Cardiac muscle cell (in vitro differentiated cells and primary cell): ENCODE data around the gene NOL3. TPM values are rescaled to one million over a fixed set of nuclear protein-coding genes. Genes with fewer than 3 reads are reported as not detected.

Experiments
- DNase-seq, 2 donors: peaks; one replicate each; pipeline versions ENCODE4 v3.0.0 to v3.0.0-alpha.2; 2010 to 2017; ENCODE audit warnings: low read depth in 1 of 2, low spot score in 1 of 2
- H3K27ac ChIP-seq: fragments of 200-600 bp; sonication (generic); 2 replicates; pipeline ENCODE4 v1.5.1; 2016
- H3K27me3 ChIP-seq: fragments of 200-600 bp; sonication (generic); 2 replicates; pipeline ENCODE4 v1.6.0; 2016; ENCODE audit warnings: control low read depth
- H3K36me3 ChIP-seq: fragments of 200-600 bp; sonication (generic); 2 replicates; pipeline ENCODE4 v1.5.1; 2016; ENCODE audit warnings: control low read depth
- H3K4me1 ChIP-seq: fragments of 200-600 bp; sonication (generic); 2 replicates; pipeline ENCODE4 v1.8.1; 2017; ENCODE audit warnings: low read depth, mild to moderate bottlenecking, mixed run types
- H3K4me3 ChIP-seq: fragments of 200-600 bp; sonication (generic); 2 replicates; pipeline ENCODE4 v1.5.1; 2016; ENCODE audit warnings: mild to moderate bottlenecking
- H3K9me3 ChIP-seq: fragments of 200-600 bp; sonication (generic); 2 replicates; pipeline ENCODE4 v1.5.1; 2017; ENCODE audit warnings: low read depth, mild to moderate bottlenecking, control low read depth
- CTCF ChIP-seq: IDR thresholded peaks from 2 replicates; pipeline ENCODE4 v1.5.1; 2012; ENCODE audit warnings: low read depth, mild to moderate bottlenecking, low read length
- polyA plus RNA-seq: library from polyadenylated mRNA; unstranded; fragments of >200 nt; fragmentation: Nextera tagmentation; extraction: Ambion mirVana; gene quantifications from 2 replicates; pipeline ENCODE4 v1.2.1, GENCODE V29; 2016
- total RNA-seq: library from RNA; depleted of rRNA; stranded (reverse); fragments of >200 nt; gene quantifications from 2 replicates; pipeline ENCODE4 v1.2.3, GENCODE V29; 2016

NOL3 gene
- total and polyA plus RNA-seq, 2 experiments from 2014 or later: 31.1 to 40.6 TPM

DNA sequence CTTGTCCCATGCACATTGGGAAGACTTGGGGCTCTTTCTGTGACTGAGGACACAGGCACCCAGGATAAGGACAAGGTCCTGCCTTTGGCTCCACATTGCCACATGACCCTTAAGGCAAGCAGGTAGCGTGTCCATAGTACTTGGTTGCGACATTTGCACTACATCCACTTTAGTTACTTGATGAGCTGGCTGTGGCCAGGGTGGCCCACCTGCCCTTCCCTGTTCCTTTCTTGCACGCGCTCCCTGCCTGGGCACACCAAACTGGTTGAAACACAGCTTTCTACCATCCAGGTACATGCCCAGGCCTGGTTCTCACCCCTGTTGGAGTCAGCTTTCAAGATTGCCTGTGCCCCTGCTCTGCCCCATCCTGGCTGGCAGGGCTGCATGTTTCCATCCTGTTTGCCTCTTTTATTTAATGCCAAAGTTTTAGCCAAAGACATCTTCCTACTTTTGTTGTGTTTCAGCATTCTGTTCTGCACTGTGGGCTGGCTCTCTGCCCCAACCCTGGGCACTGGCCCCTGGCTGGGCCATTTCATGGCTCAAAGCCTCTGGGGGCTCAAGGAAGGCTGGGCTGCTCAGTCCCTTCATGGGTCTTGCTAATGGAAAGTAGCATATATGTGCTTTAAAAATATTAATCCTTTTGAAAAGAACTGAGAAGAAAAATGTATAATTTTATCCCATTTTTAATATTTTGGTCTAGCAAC lies 22.7 kb upstream of the NOL3 start:
- H3K4me3 ChIP-seq: no peak overlapping the region
- no peak for DNase-seq
- H3K9me3 ChIP-seq: no peaks in the 10 kb centered on the region
- no peak for TF ChIP-seq CTCF
- H3K27me3 ChIP-seq: peaks cover 10% of the 10 kb centered on the region
- H3K27ac ChIP-seq: no peak overlapping the region
- no peaks in the 10 kb centered on the region for H3K4me1 ChIP-seq
- H3K36me3 ChIP-seq: peaks cover 19% of the 10 kb centered on the region

DNA sequence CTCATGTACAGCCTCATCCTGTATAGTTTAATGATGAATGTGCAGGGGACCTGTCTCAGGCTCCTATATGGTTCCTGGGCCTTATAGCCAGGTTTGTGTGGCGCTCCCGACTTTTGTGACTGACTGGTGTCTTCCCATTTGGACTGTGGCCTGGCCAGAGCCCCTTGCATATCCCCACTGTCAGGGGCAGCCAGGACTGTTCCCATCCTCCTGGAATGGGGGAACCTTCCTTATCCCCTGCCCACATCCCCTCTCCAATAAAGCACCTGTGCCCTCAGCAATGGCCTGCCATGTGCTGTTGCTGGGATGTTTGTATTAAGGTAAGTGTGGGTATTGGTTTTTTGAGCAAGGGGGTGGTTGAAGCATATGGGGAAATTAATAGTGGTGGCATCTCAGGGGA lies 22.1 kb upstream of the NOL3 start:
- no peaks in the 10 kb centered on the region for H3K4me1 ChIP-seq
- no peak for TF ChIP-seq CTCF
- no peak for DNase-seq
- no peak overlapping the region for H3K27ac ChIP-seq
- no peak overlapping the region for H3K4me3 ChIP-seq
- peaks cover 19% of the 10 kb centered on the region for H3K36me3 ChIP-seq
- H3K9me3 ChIP-seq: no peaks in the 10 kb centered on the region
- peaks cover 16% of the 10 kb centered on the region for H3K27me3 ChIP-seq

- TF ChIP-seq CTCF: no peak
- H3K27ac ChIP-seq: no peak overlapping the region
- H3K4me3 ChIP-seq: no peak overlapping the region
- H3K9me3 ChIP-seq: no peaks in the 10 kb centered on the region
- no peak for DNase-seq
- H3K36me3 ChIP-seq: peaks cover 15% of the 10 kb centered on the region
- H3K4me1 ChIP-seq: no peaks in the 10 kb centered on the region
- H3K27me3 ChIP-seq: peaks cover 22% of the 10 kb centered on the region
Observed at GRCh38 chr16:67148656-67149275, 21.6 kb upstream of the NOL3 start.

- no peak for TF ChIP-seq CTCF
- DNase-seq: no peak
Observed at GRCh38 chr16:67149276-67150046, 20.9 kb upstream of the NOL3 start.

DNA sequence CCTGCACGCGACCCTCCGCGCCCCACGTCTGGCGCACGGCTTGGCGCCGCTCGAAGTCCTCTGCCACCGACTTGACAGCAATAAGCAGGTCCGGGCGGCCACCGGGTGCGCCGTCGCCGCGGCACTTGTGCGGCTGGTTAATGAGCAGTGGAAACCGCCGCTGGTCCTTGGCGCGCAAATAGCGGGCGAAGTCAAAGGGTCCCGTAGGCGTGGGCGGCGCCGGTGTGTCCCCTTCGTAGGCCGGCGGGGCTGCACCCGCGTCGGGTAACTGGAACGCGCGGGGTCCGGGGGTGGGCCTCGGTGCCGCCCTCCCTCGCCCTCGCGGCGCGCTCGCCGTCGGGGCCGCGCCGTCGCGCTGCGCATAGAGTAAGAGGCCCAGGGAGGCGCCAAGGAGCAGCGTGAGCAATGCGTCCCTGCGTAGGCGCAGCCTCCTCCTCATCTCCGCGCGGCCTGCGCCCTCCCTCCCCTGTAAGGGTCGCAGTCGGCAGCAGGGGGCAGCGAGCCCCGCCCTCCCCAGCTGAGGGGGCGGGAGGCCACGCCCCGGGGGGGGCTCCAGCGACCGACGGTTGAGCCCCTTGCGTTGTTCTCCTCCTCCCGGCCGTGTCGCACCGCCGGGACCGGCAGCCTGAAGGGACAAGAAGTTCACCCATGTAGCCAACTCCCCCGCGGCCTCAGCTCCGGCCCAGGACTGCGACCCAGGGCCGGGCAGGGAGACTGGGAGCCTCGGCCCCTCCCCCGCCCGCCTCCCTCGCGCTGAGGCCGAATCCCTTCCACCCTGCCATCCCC lies 20.1 kb upstream of the NOL3 start:
- Histone ChIP-seq H3K27ac (peak overlapping the region; percentile 5), H3K4me1 (no peaks in the 10 kb centered on the region)
- DNase-seq: peak; percentile 66 to 90

More at GRCh38 chr16:67149276-67150046, 20.9 kb upstream of the NOL3 start:
- Histone ChIP-seq H3K9me3 (no peaks in the 10 kb centered on the region), H3K27ac (no peak overlapping the region), H3K27me3 (peaks cover 29% of the 10 kb centered on the region), H3K4me3 (no peak overlapping the region), H3K36me3 (peaks cover 8% of the 10 kb centered on the region), H3K4me1 (no peaks in the 10 kb centered on the region)

More for the DNA sequence above, 20.1 kb upstream of the NOL3 start:
- Histone ChIP-seq H3K27me3 (peaks cover 37% of the 10 kb centered on the region), H3K9me3 (no peaks in the 10 kb centered on the region), H3K4me3 (peak overlapping the region; percentile 47), H3K36me3 (peaks cover 7% of the 10 kb centered on the region)
- TF ChIP-seq CTCF: peak; percentile 14
